Left lung (tissue), 10 donors: ENCODE measurements around the gene SLC24A3. TPM values are rescaled to one million over a fixed set of nuclear protein-coding genes. Genes with fewer than 3 reads are reported as not detected.
A peak's percentile ranks its signal among the peaks of the same experiment; 100 is the strongest.

ENCODE experiments used
- ATAC-seq: fragments of 200-7000 bp; cut with Tn5 transposase; one replicate; pipeline ENCODE4 v1.9.1; 2020; ENCODE audit warnings: moderate library complexity
- DNase-seq, 4 donors: peaks; one replicate each; pipeline ENCODE4 v3.0.0-alpha.2; 2013 to 2020
- H3K27ac ChIP-seq, 2 donors: fragments of 200-600 bp; sonication (generic) in 1 of 2; one replicate each; pipeline versions ENCODE4 v1.5.0 to v1.8.0; 2020 to 2021
- H3K27me3 ChIP-seq, 2 donors: fragments of 200-600 bp; sonication (generic) in 1 of 2; one replicate each; pipeline versions ENCODE4 v1.5.0 to v1.8.0; 2020 to 2021
- H3K36me3 ChIP-seq, 2 donors: fragments of 200-600 bp; sonication (generic) in 1 of 2; one replicate each; pipeline versions ENCODE4 v1.5.0 to v1.8.0; 2020 to 2021
- H3K4me1 ChIP-seq, 2 donors: fragments of 200-600 bp; one replicate each; pipeline ENCODE4 v1.8.0; 2021
- H3K4me3 ChIP-seq, 2 donors: fragments of 200-600 bp; sonication (generic) in 1 of 2; one replicate each; pipeline versions ENCODE4 v1.5.0 to v1.8.0; 2020 to 2021; ENCODE audit warnings: mild to moderate bottlenecking in 1 of 2
- H3K9me3 ChIP-seq, 2 donors: fragments of 200-600 bp; sonication (generic) in 1 of 2; one replicate each; pipeline versions ENCODE4 v1.5.0 to v1.8.0; 2020 to 2021
- intact Hi-C, 2 donors: fragments of 100-400 bp; cut with DNase I; formaldehyde crosslinking; loops; one replicate each; pipeline versions ENCODE4 v1.11.2 to v1.14.2; 2022
- polyA plus RNA-seq, 6 donors: library from polyadenylated mRNA; unstranded; fragments of 120-200 nt; gene quantifications; one replicate each; pipeline ENCODE4 v1.2.1, GENCODE V29; 2013; ENCODE audit not compliant: insufficient read length in 6 of 6
- total RNA-seq, 2 donors: library from RNA; stranded (reverse); fragmentation: NEBNext Ultra II Directional; extraction: Animal tissue kit (Norgen Biotek cat#: 25700); gene quantifications; one replicate each; pipeline ENCODE4 v1.2.1, GENCODE V29; 2021
- TF ChIP-seq, protein P1 (sequence below), 2 donors: fragments of 200-600 bp; sonication (generic) in 1 of 2; IDR thresholded peaks; one replicate each; pipeline versions ENCODE4 v1.5.0 to v1.8.0; 2021; ENCODE audit warnings: antibody characterized with exemption in 2 of 2
- donor health status: DM: no; HTN: yes; CAD: no.
- donor health status: DM: no; HTN: no; CAD: no.

Gene SLC24A3
- total and polyA plus RNA-seq, 8 donors, result 4.4 to 8.7 (median 6.6) TPM

DNA sequence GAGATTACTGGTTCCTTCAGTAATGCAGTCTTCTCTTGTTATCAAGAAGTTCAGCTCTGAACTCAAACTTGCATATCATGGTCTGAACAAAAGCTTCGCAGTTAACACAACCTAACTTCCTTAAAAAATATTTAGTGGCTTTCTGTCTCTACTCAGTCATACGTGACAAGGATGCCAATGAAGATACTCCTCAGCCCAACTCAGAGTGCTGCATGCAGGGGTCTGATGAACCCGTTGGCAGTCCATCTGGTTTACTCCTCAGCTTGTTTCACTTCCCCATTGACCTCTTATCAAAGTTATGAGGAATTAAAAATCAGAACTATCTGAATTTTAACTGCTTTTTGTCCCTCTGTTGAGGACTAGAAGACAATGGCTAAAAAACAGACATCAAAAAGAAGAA lies 489.0 kb downstream of the SLC24A3 start:
- no peak for ATAC-seq
- no peaks in the 10 kb centered on the region for H3K36me3 ChIP-seq

DNA sequence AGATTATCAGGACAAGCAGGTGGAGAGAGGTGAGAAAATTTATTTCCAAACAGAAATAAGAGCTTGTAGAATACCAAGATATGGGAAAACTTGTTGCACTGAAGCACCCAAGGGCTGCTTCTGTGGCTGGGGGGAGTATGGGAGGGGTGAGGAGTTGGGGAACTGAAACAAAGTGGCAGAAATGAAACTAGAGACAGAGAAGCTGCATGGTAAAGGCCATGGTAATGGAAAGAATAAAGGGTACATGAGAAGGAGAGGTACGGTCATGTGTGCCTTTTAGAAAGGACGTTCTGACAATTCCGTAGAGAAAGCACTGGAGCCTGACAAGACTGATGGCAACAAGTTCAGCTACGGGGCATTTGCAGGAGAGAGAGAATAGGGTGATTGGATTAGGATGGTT lies 494.0 kb downstream of the SLC24A3 start:
- Histone ChIP-seq H3K4me3 (no peak overlapping the region), H3K27me3 (no peaks in the 10 kb centered on the region), H3K4me1 (no peaks in the 10 kb centered on the region), H3K36me3 (no peaks in the 10 kb centered on the region), H3K27ac (no peak overlapping the region), H3K9me3 (peaks cover 0 to 7% of the 10 kb centered on the region in 2 donors)
- ATAC-seq, result peak; percentile 16
- intact Hi-C loops, result no loop called here
- no peak for DNase-seq
- TF ChIP-seq, protein P1, sequence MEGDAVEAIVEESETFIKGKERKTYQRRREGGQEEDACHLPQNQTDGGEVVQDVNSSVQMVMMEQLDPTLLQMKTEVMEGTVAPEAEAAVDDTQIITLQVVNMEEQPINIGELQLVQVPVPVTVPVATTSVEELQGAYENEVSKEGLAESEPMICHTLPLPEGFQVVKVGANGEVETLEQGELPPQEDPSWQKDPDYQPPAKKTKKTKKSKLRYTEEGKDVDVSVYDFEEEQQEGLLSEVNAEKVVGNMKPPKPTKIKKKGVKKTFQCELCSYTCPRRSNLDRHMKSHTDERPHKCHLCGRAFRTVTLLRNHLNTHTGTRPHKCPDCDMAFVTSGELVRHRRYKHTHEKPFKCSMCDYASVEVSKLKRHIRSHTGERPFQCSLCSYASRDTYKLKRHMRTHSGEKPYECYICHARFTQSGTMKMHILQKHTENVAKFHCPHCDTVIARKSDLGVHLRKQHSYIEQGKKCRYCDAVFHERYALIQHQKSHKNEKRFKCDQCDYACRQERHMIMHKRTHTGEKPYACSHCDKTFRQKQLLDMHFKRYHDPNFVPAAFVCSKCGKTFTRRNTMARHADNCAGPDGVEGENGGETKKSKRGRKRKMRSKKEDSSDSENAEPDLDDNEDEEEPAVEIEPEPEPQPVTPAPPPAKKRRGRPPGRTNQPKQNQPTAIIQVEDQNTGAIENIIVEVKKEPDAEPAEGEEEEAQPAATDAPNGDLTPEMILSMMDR (IDR thresholded peaks at IDR 0.05), result no peak

More for the DNA sequence above, 489.0 kb downstream of the SLC24A3 start:
- Histone ChIP-seq H3K9me3 (peaks cover 0 to 7% of the 10 kb centered on the region in 2 donors), H3K27me3 (no peaks in the 10 kb centered on the region), H3K27ac (no peak overlapping the region), H3K4me1 (no peaks in the 10 kb centered on the region), H3K4me3 (no peak overlapping the region)
- no peak for DNase-seq
- intact Hi-C loops, result no loop called here
- TF ChIP-seq, protein P1 (IDR thresholded peaks at IDR 0.05), result no peak

DNA sequence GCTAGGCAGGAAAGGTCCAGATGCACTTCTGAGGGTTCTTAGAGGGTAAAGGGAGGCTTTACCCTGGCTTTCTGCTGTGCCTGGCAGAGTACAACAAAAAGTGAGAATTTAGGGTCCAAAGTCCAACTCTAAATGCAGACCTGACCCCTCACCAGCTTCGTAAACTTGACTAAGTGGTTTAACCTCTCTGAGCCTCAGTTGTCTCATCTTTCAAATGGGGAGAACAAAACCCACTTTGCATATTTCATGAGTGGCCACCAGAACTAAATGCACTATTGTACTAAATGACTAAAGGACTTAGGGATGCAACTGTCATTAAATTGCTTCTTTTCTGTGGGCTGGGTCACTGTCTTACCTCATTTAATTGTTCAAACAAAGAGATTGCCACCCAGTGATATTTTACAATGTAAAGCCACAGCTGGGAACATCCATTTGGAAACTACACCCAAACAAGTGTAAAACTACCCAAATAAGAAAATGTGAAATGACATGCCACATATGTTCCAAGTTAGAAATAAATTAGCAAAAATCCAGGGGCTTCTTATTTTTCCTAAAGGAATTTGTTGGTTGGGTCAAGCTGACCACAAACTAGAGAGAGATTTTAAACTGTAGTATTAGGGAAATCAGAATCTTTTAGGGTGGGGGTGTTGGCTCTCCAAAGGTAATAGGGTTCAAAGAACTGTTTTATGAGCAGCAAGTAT lies 497.3 kb downstream of the SLC24A3 start:
- intact Hi-C loops, result no loop called here
- DNase-seq, result no peak
- TF ChIP-seq, protein P1 (IDR thresholded peaks at IDR 0.05), result no peak
- ATAC-seq, result no peak
- Histone ChIP-seq H3K27me3 (no peaks in the 10 kb centered on the region), H3K4me3 (no peak overlapping the region), H3K9me3 (no peaks in the 10 kb centered on the region), H3K27ac (no peak overlapping the region), H3K36me3 (no peaks in the 10 kb centered on the region), H3K4me1 (no peaks in the 10 kb centered on the region)

DNA sequence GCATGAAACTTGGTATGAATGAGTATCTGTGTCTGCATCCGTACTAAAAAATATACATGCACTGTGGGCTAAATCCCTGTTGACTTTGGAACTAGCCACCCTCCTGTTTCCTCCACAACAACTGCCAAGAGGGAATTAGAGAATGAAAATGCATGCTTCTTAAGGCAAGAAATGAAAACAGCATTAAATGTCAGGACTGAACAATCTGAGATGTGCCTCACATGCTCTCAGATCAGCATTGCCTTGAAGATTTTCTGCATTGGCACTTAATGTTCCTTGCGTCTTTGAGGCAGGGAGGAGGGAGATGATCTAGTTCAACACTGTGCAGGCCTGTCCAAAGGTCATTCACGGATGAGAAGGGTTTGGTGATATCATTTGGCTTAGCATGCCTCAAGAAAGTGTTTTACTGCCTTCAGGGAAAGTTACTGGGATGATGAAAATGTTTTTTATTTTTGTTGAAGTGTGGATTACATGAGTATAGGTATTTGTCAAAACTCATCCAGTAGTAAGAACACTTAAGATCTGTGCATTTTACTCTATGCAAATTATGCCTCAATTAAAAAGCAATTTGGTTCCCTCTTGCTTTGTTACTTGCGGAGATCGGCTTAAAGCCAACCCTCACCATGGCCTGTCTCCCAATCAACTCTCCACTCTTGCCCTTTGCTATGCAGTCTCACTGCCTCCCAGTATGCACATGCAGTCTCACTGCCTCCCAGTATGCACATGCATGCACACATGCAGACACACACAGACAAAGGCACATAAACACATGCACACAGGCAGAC lies 498.1 kb downstream of the SLC24A3 start:
- DNase-seq, result peak in 1 of 4 donors; percentile 28
- Histone ChIP-seq H3K27ac (no peak overlapping the region), H3K4me1 (no peaks in the 10 kb centered on the region), H3K9me3 (no peaks in the 10 kb centered on the region), H3K36me3 (no peaks in the 10 kb centered on the region), H3K4me3 (no peak overlapping the region), H3K27me3 (no peaks in the 10 kb centered on the region)
- intact Hi-C loops, result no loop called here
- TF ChIP-seq, protein P1 (IDR thresholded peaks at IDR 0.05), result no peak
- no peak for ATAC-seq

DNA sequence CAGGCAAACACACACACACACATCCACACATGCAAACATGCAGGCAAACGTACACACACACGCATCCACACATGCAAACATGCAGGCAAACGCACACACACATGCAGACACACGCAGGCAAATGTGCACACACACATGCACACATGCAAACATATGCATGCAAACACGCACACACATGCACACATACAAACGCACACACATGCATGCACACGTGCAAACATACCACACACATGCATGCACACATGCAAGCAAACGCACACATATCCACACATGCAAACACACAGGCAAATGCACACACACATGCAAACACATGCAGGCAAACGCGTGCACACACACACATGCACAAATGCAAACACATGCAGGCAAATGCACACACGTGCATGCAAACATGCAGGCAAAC lies 498.7 kb downstream of the SLC24A3 start:
- intact Hi-C loops, result no loop called here
- ATAC-seq (no peak), DNase-seq (no peak)
- peaks cover 0 to 3% of the 10 kb centered on the region in 2 donors for H3K9me3 ChIP-seq
- no peaks in the 10 kb centered on the region for H3K36me3 ChIP-seq
- no peak overlapping the region for H3K4me3 ChIP-seq
- TF ChIP-seq, protein P1 (IDR thresholded peaks at IDR 0.05), result no peak
- no peaks in the 10 kb centered on the region for H3K4me1 ChIP-seq
- no peaks in the 10 kb centered on the region for H3K27me3 ChIP-seq
- H3K27ac ChIP-seq, result no peak overlapping the region
